GM18870 (cell line): ENCODE measurements around the gene DNAJC5G.
"Not testable (repeated sequence)": the region's sequence is repeated elsewhere in the genome, so short reads cannot be mapped to it uniquely, and the experiment has no call there.

ENCODE experiments used
- ATAC-seq: cut with Tn5 transposase; IDR thresholded peaks from one replicate; pipeline ENCODE4 v1.9.1; 2021; ENCODE audit warnings: moderate library complexity; ENCODE audit not compliant: unreplicated experiment

The DNAJC5G gene

GRCh38 chr2:27272537-27273522 lies 2.4 kb upstream of the DNAJC5G start:
- ATAC-seq = not testable (repeated sequence)

- ATAC-seq = no peak
Observed at GRCh38 chr2:27278010-27278409, 2.8 kb downstream of the DNAJC5G start.

GRCh38 chr2:27280826-27281225 lies 5.6 kb downstream of the DNAJC5G start:
- no peak for ATAC-seq

GRCh38 chr2:27281442-27281841 lies 6.2 kb downstream of the DNAJC5G start:
- no peak for ATAC-seq

GRCh38 chr2:27281855-27282559 lies 6.8 kb downstream of the DNAJC5G start, which contains the start of gene TRIM54:
TSS of gene TRIM54 (plus strand) at chr2:27282429. CDS start at chr2:27282732, 303 bp downstream.
- no peak for ATAC-seq

- no peak for ATAC-seq
Observed at GRCh38 chr2:27282892-27283291, 7.7 kb downstream of the DNAJC5G start.

- ATAC-seq = no peak
Observed at GRCh38 chr2:27284996-27285395, 9.8 kb downstream of the DNAJC5G start.

GRCh38 chr2:27285481-27285880 lies 10.2 kb downstream of the DNAJC5G start:
- ATAC-seq = no peak

- ATAC-seq = no peak
Observed at GRCh38 chr2:27288610-27289009, 13.4 kb downstream of the DNAJC5G start.

GRCh38 chr2:27290549-27290948 lies 15.3 kb downstream of the DNAJC5G start:
- ATAC-seq = no peak

GRCh38 chr2:27291865-27292264 lies 16.6 kb downstream of the DNAJC5G start:
- no peak for ATAC-seq

GRCh38 chr2:27294928-27295327 lies 19.7 kb downstream of the DNAJC5G start:
- ATAC-seq = no peak

GRCh38 chr2:27296481-27296880 lies 21.2 kb downstream of the DNAJC5G start:
- no peak for ATAC-seq

- no peak for ATAC-seq
Observed at GRCh38 chr2:27297195-27297594, 22.0 kb downstream of the DNAJC5G start.

- ATAC-seq = no peak
Observed at GRCh38 chr2:27298391-27299080, 23.3 kb downstream of the DNAJC5G start.

- ATAC-seq = not testable (repeated sequence)
Observed at GRCh38 chr2:27300606-27301005, 25.4 kb downstream of the DNAJC5G start.

- no peak for ATAC-seq
Observed at GRCh38 chr2:27303093-27304025, 28.1 kb downstream of the DNAJC5G start.

- no peak for ATAC-seq
Observed at GRCh38 chr2:27304488-27305240, 29.4 kb downstream of the DNAJC5G start.

- no peak for ATAC-seq
Observed at GRCh38 chr2:27305516-27305915, 30.3 kb downstream of the DNAJC5G start.
